ENCODE results near the gene NUDT4B.
"Not testable (repeated sequence)": the region's sequence is repeated elsewhere in the genome, so short reads cannot be mapped to it uniquely, and the experiment has no call there.

GRCh38 chr1:148777649-148778048 is 29.1 kb downstream of the NUDT4B start:
- TF ChIP-seq NFIC (IDR thresholded peaks at IDR 0.05; ENCODE audit: borderline replicate concordance); CTCF (IDR thresholded peaks at IDR 0.05); ZBTB33 (IDR thresholded peaks at IDR 0.05; ENCODE audit: borderline replicate concordance, low read depth); NRF1 (IDR thresholded peaks at IDR 0.05; ENCODE audit: low read depth, low read length); IRF3 (IDR thresholded peaks at IDR 0.05; ENCODE audit: low read depth, low read length); RAD21 (IDR thresholded peaks at IDR 0.05; ENCODE audit: low read length); FOXM1 (IDR thresholded peaks at IDR 0.05; ENCODE audit: low read depth); TEAD4 (IDR thresholded peaks at IDR 0.05; ENCODE audit: borderline replicate concordance, insufficient read depth); TAF1 (IDR thresholded peaks at IDR 0.05; ENCODE audit: borderline replicate concordance, low read depth, low read length); MAX (IDR thresholded peaks at IDR 0.05; ENCODE audit: low read depth); REST (IDR thresholded peaks at IDR 0.05; ENCODE audit: low read depth, low read length); USF1 (IDR thresholded peaks at IDR 0.05; ENCODE audit: borderline replicate concordance, low read depth); SIN3A (IDR thresholded peaks at IDR 0.05; ENCODE audit: borderline replicate concordance, low read depth, low read length); GABPA (IDR thresholded peaks at IDR 0.05; ENCODE audit: low read depth): not testable (repeated sequence)
